ENCODE data around the gene EPG5.
"Not testable (repeated sequence)": the region's sequence is repeated elsewhere in the genome, so short reads cannot be mapped to it uniquely, and the experiment has no call there.

EPG5 gene

GRCh38 chr18:45978084-45978483 is 11.0 kb upstream of the EPG5 start:
- DNase-seq (ENCODE audit: low read depth) = no peak

GRCh38 chr18:45976974-45977373 is 9.8 kb upstream of the EPG5 start:
- DNase-seq (ENCODE audit: low read depth) = no peak

- no peak for DNase-seq (ENCODE audit: low read depth)
These were observed 9.4 kb upstream of the EPG5 start for GRCh38 chr18:45976566-45976965.

GRCh38 chr18:45974088-45974536 is 7.0 kb upstream of the EPG5 start:
- no peak for DNase-seq (ENCODE audit: low read depth)

GRCh38 chr18:45964913-45965312 is 2.2 kb downstream of the EPG5 start:
- not testable (repeated sequence) for DNase-seq (ENCODE audit: low read depth)

GRCh38 chr18:45962866-45963265 is 4.3 kb downstream of the EPG5 start:
- peak; percentile 84 for DNase-seq (ENCODE audit: low read depth)

- peak; percentile 83 for DNase-seq (ENCODE audit: low read depth)
These were observed 4.7 kb downstream of the EPG5 start for GRCh38 chr18:45962461-45962860.

- not testable (repeated sequence) for DNase-seq (ENCODE audit: low read depth)
These were observed 7.6 kb downstream of the EPG5 start for GRCh38 chr18:45959484-45959883.

- no peak for DNase-seq (ENCODE audit: low read depth)
These were observed 8.4 kb downstream of the EPG5 start for GRCh38 chr18:45958730-45959129.

GRCh38 chr18:45958027-45958426 is 9.1 kb downstream of the EPG5 start:
- DNase-seq (ENCODE audit: low read depth) = no peak

GRCh38 chr18:45957100-45957499 is 10.0 kb downstream of the EPG5 start:
- no peak for DNase-seq (ENCODE audit: low read depth)

GRCh38 chr18:45954070-45954934 is 12.8 kb downstream of the EPG5 start:
- peak; percentile 88 for DNase-seq (ENCODE audit: low read depth)

GRCh38 chr18:45951016-45951714 is 16.0 kb downstream of the EPG5 start:
- no peak for DNase-seq (ENCODE audit: low read depth)

GRCh38 chr18:45945669-45946068 is 21.5 kb downstream of the EPG5 start:
- no peak for DNase-seq (ENCODE audit: low read depth)

- DNase-seq (ENCODE audit: low read depth) = no peak
These were observed 26.4 kb downstream of the EPG5 start for GRCh38 chr18:45940724-45941123.

- DNase-seq (ENCODE audit: low read depth) = no peak
These were observed 27.9 kb downstream of the EPG5 start for GRCh38 chr18:45939236-45939635.

GRCh38 chr18:45938488-45938935 is 28.6 kb downstream of the EPG5 start:
- DNase-seq (ENCODE audit: low read depth) = no peak

- DNase-seq (ENCODE audit: low read depth) = no peak
These were observed 31.4 kb downstream of the EPG5 start for GRCh38 chr18:45935591-45936335.

GRCh38 chr18:45932708-45933107 is 34.4 kb downstream of the EPG5 start:
- no peak for DNase-seq (ENCODE audit: low read depth)

GRCh38 chr18:45930963-45931362 is 36.2 kb downstream of the EPG5 start:
- no peak for DNase-seq (ENCODE audit: low read depth)

- no peak for DNase-seq (ENCODE audit: low read depth)
These were observed 40.4 kb downstream of the EPG5 start for GRCh38 chr18:45926691-45927090.

- no peak for DNase-seq (ENCODE audit: low read depth)
These were observed 41.0 kb downstream of the EPG5 start for GRCh38 chr18:45926085-45926484.
